GM18526 (cell line): ENCODE results near the gene EVX1.

Experiments
- POLR2A ChIP-seq: IDR thresholded peaks from 3 replicates; pipeline ENCODE4 v1.6.1; 2011; ENCODE audit not compliant: insufficient read length; ENCODE audit errors: extremely low read depth

The EVX1 gene

GRCh38 chr7:27242555-27243339, at the start of gene EVX1:
TSS of gene EVX1 (plus strand) at chr7:27242802. CDS start at chr7:27243031, 229 bp downstream.
- no peak for TF ChIP-seq POLR2A

GRCh38 chr7:27193335-27194001, 49.1 kb upstream of the EVX1 start:
- TF ChIP-seq POLR2A, result no peak

GRCh38 chr7:27194002-27194352, 48.6 kb upstream of the EVX1 start:
- TF ChIP-seq POLR2A, result no peak

- TF ChIP-seq POLR2A, result no peak
These were observed 47.8 kb upstream of the EVX1 start for GRCh38 chr7:27194686-27195379.

- TF ChIP-seq POLR2A, result no peak
These were observed 46.3 kb upstream of the EVX1 start for GRCh38 chr7:27196287-27196767.

GRCh38 chr7:27197137-27198042, 45.2 kb upstream of the EVX1 start:
- no peak for TF ChIP-seq POLR2A

- TF ChIP-seq POLR2A, result no peak
These were observed 44.3 kb upstream of the EVX1 start for GRCh38 chr7:27198138-27198841.

GRCh38 chr7:27198871-27199801, 43.5 kb upstream of the EVX1 start:
- no peak for TF ChIP-seq POLR2A

- no peak for TF ChIP-seq POLR2A
These were observed 42.5 kb upstream of the EVX1 start, which contains the start of gene HOXA13 for GRCh38 chr7:27199849-27200760. TSS of gene HOXA13 (minus strand) at chr7:27200091. CDS start at chr7:27200077, 14 bp downstream.

GRCh38 chr7:27200761-27201579, 41.6 kb upstream of the EVX1 start:
- TF ChIP-seq POLR2A, result no peak

- TF ChIP-seq POLR2A, result no peak
These were observed 41.0 kb upstream of the EVX1 start for GRCh38 chr7:27201580-27202017.
